ENCODE measurements around the gene FAM3D. TPM values are rescaled to one million over a fixed set of nuclear protein-coding genes. Genes with fewer than 3 reads are reported as not detected.
A peak's percentile ranks its signal among the peaks of the same experiment; 100 is the strongest.

Gene FAM3D
- total RNA-seq, 4 donors from 2014 or later: 1.9 to 33.2 TPM; not detected in 2

GRCh38 chr3:58645726-58646125, 20.8 kb downstream of the FAM3D start:
- ATAC-seq: no peak
- Histone ChIP-seq H3K27ac (no peak overlapping the region), H3K27me3 (no peaks in the 10 kb centered on the region), H3K4me3 (no peak overlapping the region), H3K4me1 (peaks cover 0 to 3% (median 0%) of the 10 kb centered on the region in 3 donors), H3K9me3 (no peaks in the 10 kb centered on the region), H3K36me3 (no peaks in the 10 kb centered on the region)
- WGBS, 2 donors (ENCODE audit: low coverage in 1 of 2): 60 to 82% methylated on average over 1 to 2 of the region's 4 CpGs
- TF ChIP-seq EP300 (IDR thresholded peaks at IDR 0.05) (no peak), CTCF (IDR thresholded peaks at IDR 0.05) (no peak), POLR2AphosphoS5 (IDR thresholded peaks at IDR 0.05) (no peak), POLR2A (IDR thresholded peaks at IDR 0.05) (no peak)

- TF ChIP-seq EP300 (IDR thresholded peaks at IDR 0.05) (no peak), POLR2A (IDR thresholded peaks at IDR 0.05) (no peak), CTCF (IDR thresholded peaks at IDR 0.05) (no peak), POLR2AphosphoS5 (IDR thresholded peaks at IDR 0.05) (no peak)
- 67 to 100% methylated on average over 1 to 2 of the region's 4 CpGs for WGBS, 2 donors (ENCODE audit: low coverage in 1 of 2)
- Histone ChIP-seq H3K36me3 (no peaks in the 10 kb centered on the region), H3K9me3 (no peaks in the 10 kb centered on the region), H3K4me1 (peaks cover 0 to 6% (median 0%) of the 10 kb centered on the region in 3 donors), H3K4me3 (no peak overlapping the region), H3K27ac (no peak overlapping the region), H3K27me3 (no peaks in the 10 kb centered on the region)
- no peak for ATAC-seq
Observed at GRCh38 chr3:58642846-58643245, 23.7 kb downstream of the FAM3D start.

- Histone ChIP-seq H3K36me3 (no peaks in the 10 kb centered on the region), H3K9me3 (no peaks in the 10 kb centered on the region), H3K4me1 (peaks cover 0 to 6% (median 0%) of the 10 kb centered on the region in 3 donors), H3K4me3 (no peak overlapping the region), H3K27ac (no peak overlapping the region), H3K27me3 (peaks cover 4% of the 10 kb centered on the region)
- WGBS, 2 donors (ENCODE audit: low coverage in 1 of 2): 22 to 40% methylated on average over 6 to 11 of the region's 25 CpGs
- ATAC-seq: peak; percentile 82
- TF ChIP-seq EP300 (IDR thresholded peaks at IDR 0.05): no peak
- peak in 3 of 4 experiments; percentile 72 to 87 (median 80) for TF ChIP-seq CTCF (IDR thresholded peaks at IDR 0.05)
Observed at GRCh38 chr3:58640700-58641372, 25.7 kb downstream of the FAM3D start.

DNA sequence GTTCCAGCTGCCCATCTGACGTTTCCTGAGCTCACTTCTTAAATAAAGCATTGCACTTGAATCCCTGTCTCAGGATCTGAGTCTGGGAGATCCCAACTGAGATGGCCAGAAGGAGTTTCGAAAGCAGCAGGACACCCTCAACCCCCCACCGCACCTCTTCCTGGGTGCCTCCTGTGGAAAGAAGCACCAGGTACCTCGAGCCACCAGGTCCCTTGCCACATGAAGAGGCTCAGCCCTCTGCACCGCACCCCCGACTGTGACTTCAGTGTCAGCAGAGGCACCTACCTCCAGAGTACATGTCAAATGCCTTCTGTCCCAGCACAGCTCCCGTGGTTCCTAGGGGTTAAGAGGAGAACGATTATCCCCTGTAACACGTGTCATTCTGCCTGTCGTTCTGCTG, 26.7 kb downstream of the FAM3D start:
- Histone ChIP-seq H3K27me3 (peaks cover 4% of the 10 kb centered on the region), H3K27ac (no peak overlapping the region), H3K9me3 (no peaks in the 10 kb centered on the region), H3K36me3 (no peaks in the 10 kb centered on the region), H3K4me1 (peaks cover 0 to 6% (median 0%) of the 10 kb centered on the region in 3 donors), H3K4me3 (no peak overlapping the region)
- no peak for ATAC-seq
- TF ChIP-seq POLR2A (IDR thresholded peaks at IDR 0.05) (no peak), CTCF (IDR thresholded peaks at IDR 0.05) (no peak)
- 70 to 85% methylated on average over 2 to 7 of the region's 10 CpGs for WGBS, 2 donors (ENCODE audit: low coverage in 1 of 2)

DNA sequence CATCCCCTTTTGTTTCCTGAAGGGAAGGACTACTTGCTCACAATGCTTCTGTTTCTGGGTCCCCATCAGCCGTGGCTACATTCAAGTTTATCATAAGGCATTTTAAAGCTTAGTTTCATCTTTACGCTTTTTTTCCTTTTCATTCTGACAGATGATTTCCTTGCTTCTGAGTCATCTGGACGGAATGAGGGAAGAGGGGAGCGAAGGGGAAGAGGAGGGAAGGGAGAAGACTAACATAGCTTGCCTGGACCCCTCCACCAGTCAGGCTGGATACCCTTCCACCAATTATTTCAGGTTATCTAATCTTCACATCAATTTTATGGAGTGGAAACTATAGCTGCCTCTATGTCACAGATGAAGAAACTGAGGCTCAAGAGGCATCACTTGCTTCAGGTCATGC, 27.6 kb downstream of the FAM3D start:
- WGBS, 2 donors (ENCODE audit: low coverage in 1 of 2): 62 to 77% methylated on average over 2 to 4 of the region's 4 CpGs
- Histone ChIP-seq H3K36me3 (no peaks in the 10 kb centered on the region), H3K27me3 (peaks cover 4% of the 10 kb centered on the region), H3K4me1 (peaks cover 0 to 6% (median 0%) of the 10 kb centered on the region in 3 donors), H3K9me3 (no peaks in the 10 kb centered on the region), H3K4me3 (no peak overlapping the region), H3K27ac (no peak overlapping the region)
- no peak for ATAC-seq
- TF ChIP-seq POLR2AphosphoS5 (IDR thresholded peaks at IDR 0.05) (no peak), POLR2A (IDR thresholded peaks at IDR 0.05) (no peak), CTCF (IDR thresholded peaks at IDR 0.05) (no peak), EP300 (IDR thresholded peaks at IDR 0.05) (no peak)
